Neural progenitor cell (in vitro differentiated cells): ENCODE results near the gene GGA3. TPM values are rescaled to one million over a fixed set of nuclear protein-coding genes. Genes with fewer than 3 reads are reported as not detected.
"Not testable (repeated sequence)": the region's sequence is repeated elsewhere in the genome, so short reads cannot be mapped to it uniquely, and the experiment has no call there.

Experiments used
- DNase-seq: peaks from one replicate; pipeline ENCODE4 v3.0.0-alpha.2; 2016; ENCODE audit warnings: low spot score
- H2AFZ ChIP-seq: fragments of 200-600 bp; sonication (generic); replicated peaks from 2 replicates; pipeline ENCODE4 v1.6.1; 2016; ENCODE audit warnings: antibody characterized with exemption
- H3F3A ChIP-seq: fragments of 200-600 bp; sonication (generic); 2 replicates; pipeline ENCODE4 v1.6.1; 2016; ENCODE audit warnings: antibody characterized with exemption, low read depth
- H3K27ac ChIP-seq: fragments of 200-600 bp; sonication (generic); 2 replicates; pipeline ENCODE4 v1.5.1; 2016; ENCODE audit warnings: mild to moderate bottlenecking
- H3K27me3 ChIP-seq: fragments of 200-600 bp; sonication (generic); 2 replicates; pipeline ENCODE4 v1.6.1; 2016; ENCODE audit warnings: mild to moderate bottlenecking, moderate library complexity
- H3K36me3 ChIP-seq: fragments of 200-600 bp; sonication (generic); 2 replicates; pipeline ENCODE4 v1.5.1; 2016
- H3K4me1 ChIP-seq: fragments of 200-600 bp; sonication (generic); 2 replicates; pipeline ENCODE4 v1.6.1; 2016; ENCODE audit warnings: mixed run types
- H3K4me2 ChIP-seq: fragments of 200-600 bp; sonication (generic); 2 replicates; pipeline ENCODE4 v1.6.1; 2016
- H3K4me3 ChIP-seq: fragments of 200-600 bp; sonication (generic); 2 replicates; pipeline ENCODE4 v1.5.1; 2016
- H3K79me2 ChIP-seq: fragments of 200-600 bp; sonication (generic); 2 replicates; pipeline ENCODE4 v1.6.1; 2016; ENCODE audit warnings: low read depth
- H3K9ac ChIP-seq: fragments of 200-600 bp; sonication (generic); 2 replicates; pipeline ENCODE4 v1.6.1; 2016
- H3K9me3 ChIP-seq: fragments of 200-600 bp; sonication (generic); 2 replicates; pipeline ENCODE4 v1.5.1; 2016; ENCODE audit warnings: low read depth
- H4K20me1 ChIP-seq: fragments of 200-600 bp; sonication (generic); 2 replicates; pipeline ENCODE4 v1.6.1; 2016; ENCODE audit warnings: low read depth
- H3K27ac Mint-ChIP-seq: 3 replicates; pipeline ENCODE4 v1.8.0; 2021; ENCODE audit warnings: mixed read lengths
- H3K27me3 Mint-ChIP-seq: 2 replicates; pipeline ENCODE4 v1.8.0; 2022; ENCODE audit warnings: low read depth, mild to moderate bottlenecking, inconsistent platforms, moderate library complexity, mixed read lengths; ENCODE audit not compliant: insufficient read depth
- H3K36me3 Mint-ChIP-seq: 3 replicates; pipeline ENCODE4 v1.8.0; 2021; ENCODE audit warnings: mixed read lengths
- H3K4me1 Mint-ChIP-seq: 3 replicates; pipeline ENCODE4 v1.8.0; 2021; ENCODE audit warnings: mixed read lengths
- H3K4me3 Mint-ChIP-seq: 3 replicates; pipeline ENCODE4 v1.8.0; 2021; ENCODE audit warnings: mild to moderate bottlenecking, moderate library complexity, mixed read lengths
- H3K9me3 Mint-ChIP-seq: 3 replicates; pipeline ENCODE4 v1.8.0; 2020; ENCODE audit warnings: mixed read lengths
- CTCF ChIP-seq: fragments of 200-600 bp; sonication (generic); IDR thresholded peaks from 2 replicates; pipeline ENCODE4 v1.5.1; 2017; ENCODE audit warnings: antibody characterized with exemption, mild to moderate bottlenecking
- EZH2 ChIP-seq: fragments of 200-600 bp; sonication (generic); IDR thresholded peaks from 2 replicates; pipeline ENCODE4 v1.6.1; 2017; ENCODE audit warnings: antibody characterized with exemption, mild to moderate bottlenecking, moderate library complexity
- EZH2phosphoT487 ChIP-seq: fragments of 200-600 bp; sonication (generic); IDR thresholded peaks from 2 replicates; pipeline ENCODE4 v1.6.1; 2017; ENCODE audit warnings: antibody characterized with exemption
- total RNA-seq: library from RNA; depleted of rRNA; stranded (reverse); fragments of >200 nt; gene quantifications from 2 replicates; pipeline ENCODE4 v1.2.3, GENCODE V29; 2015; ENCODE audit warnings: low replicate concordance

Gene GGA3
- total RNA-seq, 1 donor from 2014 or later: 28.0 TPM

DNA sequence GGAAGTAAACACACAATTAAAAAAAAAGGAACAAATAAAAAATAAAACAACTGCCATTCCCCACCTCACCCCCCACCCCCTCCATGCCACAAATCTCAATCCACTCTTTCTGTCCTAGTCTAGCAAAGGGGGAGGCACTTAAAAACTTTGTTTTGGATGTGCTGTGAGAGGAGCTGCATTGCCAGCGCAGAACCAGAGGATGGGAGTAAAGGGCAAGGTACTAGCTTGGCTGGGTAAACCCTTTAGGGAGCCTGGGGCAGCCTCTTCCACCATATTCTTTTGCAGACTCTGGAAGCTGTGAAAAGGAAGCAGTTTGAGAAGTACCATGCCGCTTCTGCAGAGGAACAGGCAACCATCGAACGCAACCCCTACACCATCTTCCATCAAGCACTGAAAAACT is 1.6 kb upstream of the GGA3 start:
- DNase-seq: no peak
- Histone ChIP-seq H3K4me3 (peak overlapping the region; percentile 85), H3K27me3 (no peaks in the 10 kb centered on the region), H3K36me3 (no peaks in the 10 kb centered on the region), H3K9me3 (no peaks in the 10 kb centered on the region), H3K4me2 (peak overlapping the region; percentile 93), H3K4me1 (peaks cover 12% of the 10 kb centered on the region), H3F3A (peaks cover 34% of the 10 kb centered on the region), H3K79me2 (peaks cover 49% of the 10 kb centered on the region), H4K20me1 (peaks cover 24% of the 10 kb centered on the region), H3K9ac (peak overlapping the region; percentile 99), H2AFZ (no peak overlapping the region), H3K27ac (no peak overlapping the region)
- H3K4me1 Mint-ChIP-seq: peaks cover 24% of the 10 kb centered on the region
- no peak overlapping the region for H3K27ac Mint-ChIP-seq
- H3K4me3 Mint-ChIP-seq: peak overlapping the region; percentile 99
- H3K9me3 Mint-ChIP-seq: no peaks in the 10 kb centered on the region
- no peaks in the 10 kb centered on the region for H3K27me3 Mint-ChIP-seq
- peaks cover 5% of the 10 kb centered on the region for H3K36me3 Mint-ChIP-seq
- TF ChIP-seq CTCF: no peak
- no peak for TF ChIP-seq EZH2phosphoT487
- no peak for TF ChIP-seq EZH2

DNA sequence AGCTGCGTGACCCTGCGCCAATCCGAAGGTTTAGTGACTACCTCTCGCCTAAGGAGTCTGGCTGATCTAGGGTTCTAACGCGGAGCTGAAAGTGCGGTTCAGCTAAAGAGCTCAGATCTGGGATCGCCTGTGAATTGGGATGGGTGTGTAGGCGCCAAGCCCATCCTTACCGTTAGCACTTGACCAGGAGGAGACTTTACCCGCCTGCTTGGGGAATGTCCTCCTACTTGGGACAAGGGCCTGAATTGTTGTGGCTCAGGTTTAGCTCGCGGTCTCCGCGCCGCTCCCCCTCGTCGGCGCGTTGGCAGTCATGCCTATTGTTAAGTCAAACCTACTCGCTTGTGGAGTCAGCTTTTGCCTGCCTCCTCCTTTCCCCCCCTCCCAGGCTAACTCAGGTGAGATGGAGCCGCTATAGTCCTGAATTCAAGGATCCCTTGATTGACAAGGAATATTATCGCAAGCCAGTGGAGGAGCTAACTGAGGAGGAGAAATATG is 753 bp upstream of the GGA3 start:
- peaks cover 56% of the 10 kb centered on the region for H3K79me2 ChIP-seq
- peak overlapping the region; percentile 92 for H2AFZ ChIP-seq
- peaks cover 12% of the 10 kb centered on the region for H3K4me1 ChIP-seq
- H3K9ac ChIP-seq: peak overlapping the region; percentile 99
- peak; percentile 57 for DNase-seq
- peaks cover 24% of the 10 kb centered on the region for H4K20me1 ChIP-seq
- peak overlapping the region; percentile 85 for H3K4me3 ChIP-seq
- Mint-ChIP-seq H3K36me3 (peaks cover 2% of the 10 kb centered on the region), H3K4me1 (peaks cover 24% of the 10 kb centered on the region), H3K27ac (peak overlapping the region; percentile 100), H3K9me3 (no peaks in the 10 kb centered on the region), H3K27me3 (no peaks in the 10 kb centered on the region), H3K4me3 (peak overlapping the region; percentile 99)
- peak overlapping the region; percentile 93 for H3K4me2 ChIP-seq
- H3K27ac ChIP-seq: peak overlapping the region; percentile 99
- TF ChIP-seq EZH2: no peak
- no peak for TF ChIP-seq EZH2phosphoT487
- TF ChIP-seq CTCF: no peak
- H3K9me3 ChIP-seq: no peaks in the 10 kb centered on the region
- peaks cover 25% of the 10 kb centered on the region for H3F3A ChIP-seq
- no peaks in the 10 kb centered on the region for H3K36me3 ChIP-seq
- H3K27me3 ChIP-seq: no peaks in the 10 kb centered on the region

DNA sequence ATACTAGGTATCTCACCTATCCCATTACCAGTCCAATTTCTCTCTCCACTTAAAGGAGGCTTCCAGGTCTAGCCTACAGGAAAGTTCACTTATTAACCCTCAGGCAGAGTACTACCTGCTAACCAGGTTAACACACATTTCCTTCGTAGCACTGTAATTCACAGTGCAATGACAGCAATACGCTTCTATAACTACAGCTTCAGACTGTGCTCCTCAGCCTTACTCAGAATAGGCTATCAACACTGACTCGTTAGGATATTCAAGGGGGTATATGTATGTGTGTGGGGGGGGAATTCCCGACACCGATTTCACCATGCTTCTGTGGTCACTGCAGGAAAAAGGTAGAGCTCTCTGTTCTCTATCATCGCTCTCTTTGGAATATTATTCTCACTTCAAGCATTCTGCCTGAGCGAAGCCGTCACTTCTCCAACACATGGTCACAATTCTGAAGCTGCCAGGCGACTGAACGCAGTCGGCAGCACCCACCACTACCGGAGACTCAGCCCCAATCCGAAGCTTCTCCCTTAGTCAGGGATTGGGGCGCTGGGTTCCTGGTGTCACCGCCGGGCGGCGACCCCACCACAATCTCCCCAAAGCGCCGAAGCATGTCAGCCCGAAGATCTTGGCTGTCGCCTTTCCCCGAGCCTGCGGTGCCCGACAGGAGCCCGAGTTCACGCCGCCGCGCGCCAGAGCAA is 618 bp downstream of the GGA3 start:
- peaks cover 12% of the 10 kb centered on the region for H3K4me1 ChIP-seq
- H3K79me2 ChIP-seq: peaks cover 56% of the 10 kb centered on the region
- peak overlapping the region; percentile 99 for H3K4me3 Mint-ChIP-seq
- no peaks in the 10 kb centered on the region for H3K27me3 Mint-ChIP-seq
- peaks cover 24% of the 10 kb centered on the region for H4K20me1 ChIP-seq
- peak overlapping the region; percentile 92 for H2AFZ ChIP-seq
- H3K36me3 Mint-ChIP-seq: no peaks in the 10 kb centered on the region
- H3F3A ChIP-seq: peaks cover 12% of the 10 kb centered on the region
- TF ChIP-seq EZH2: no peak
- TF ChIP-seq EZH2phosphoT487: no peak
- peak; percentile 29 for TF ChIP-seq CTCF
- peaks cover 24% of the 10 kb centered on the region for H3K4me1 Mint-ChIP-seq
- no peaks in the 10 kb centered on the region for H3K27me3 ChIP-seq
- peak overlapping the region; percentile 85 for H3K4me3 ChIP-seq
- no peaks in the 10 kb centered on the region for H3K9me3 Mint-ChIP-seq
- no peak for DNase-seq
- H3K27ac ChIP-seq: peak overlapping the region; percentile 99
- H3K4me2 ChIP-seq: peak overlapping the region; percentile 93
- H3K36me3 ChIP-seq: no peaks in the 10 kb centered on the region
- H3K9ac ChIP-seq: peak overlapping the region; percentile 99
- H3K27ac Mint-ChIP-seq: peak overlapping the region; percentile 65
- no peaks in the 10 kb centered on the region for H3K9me3 ChIP-seq

DNA sequence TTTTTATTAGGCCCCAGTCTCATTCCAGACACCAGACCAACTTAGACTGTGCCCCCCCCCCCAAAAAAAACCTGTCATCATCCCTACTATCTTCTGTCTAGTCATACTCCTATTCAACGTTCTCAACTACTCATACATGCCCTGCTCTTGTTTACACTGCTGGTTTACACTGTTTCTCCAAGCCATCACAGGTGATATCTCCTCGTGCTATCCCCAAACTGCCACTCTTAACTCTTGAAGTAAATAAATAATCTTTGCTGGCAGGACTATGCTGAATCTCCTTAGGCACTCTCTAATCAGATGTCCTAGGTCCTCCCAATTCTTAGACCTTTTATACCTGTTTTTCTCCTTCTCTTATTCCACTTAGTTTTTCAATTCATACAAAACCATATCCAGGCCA is 4.2 kb downstream of the GGA3 start:
- Histone ChIP-seq H3K79me2 (peaks cover 47% of the 10 kb centered on the region), H4K20me1 (peaks cover 24% of the 10 kb centered on the region)
- H3K27me3 ChIP-seq, H3K9me3 Mint-ChIP-seq, H3K4me1 ChIP-seq, H3K4me2 ChIP-seq, H3K36me3 ChIP-seq, H3K27ac ChIP-seq, H3K27me3 Mint-ChIP-seq, DNase-seq, H3K36me3 Mint-ChIP-seq, H3F3A ChIP-seq, H2AFZ ChIP-seq, H3K9me3 ChIP-seq, H3K9ac ChIP-seq, H3K4me3 ChIP-seq, H3K4me3 Mint-ChIP-seq, H3K27ac Mint-ChIP-seq: not testable (repeated sequence)
- H3K4me1 Mint-ChIP-seq: peaks cover 16% of the 10 kb centered on the region

GRCh38 chr17:75255954-75256698 is 5.3 kb downstream of the GGA3 start:
- H3K9me3 Mint-ChIP-seq, H3K4me3 ChIP-seq, H3K27ac ChIP-seq, H3K36me3 ChIP-seq, H3K27ac Mint-ChIP-seq, H2AFZ ChIP-seq, H3K9ac ChIP-seq, H3K27me3 ChIP-seq, H3K4me1 ChIP-seq, DNase-seq, H3K4me2 ChIP-seq, H3K27me3 Mint-ChIP-seq, H3F3A ChIP-seq, H3K36me3 Mint-ChIP-seq, H3K9me3 ChIP-seq, H3K4me3 Mint-ChIP-seq: not testable (repeated sequence)
- Histone ChIP-seq H4K20me1 (peaks cover 33% of the 10 kb centered on the region), H3K79me2 (peaks cover 51% of the 10 kb centered on the region)
- H3K4me1 Mint-ChIP-seq: peaks cover 15% of the 10 kb centered on the region
